ENCODE data around the gene NDUFB4. TPM values are rescaled to one million over a fixed set of nuclear protein-coding genes. Genes with fewer than 3 reads are reported as not detected.
A peak's percentile ranks its signal among the peaks of the same experiment; 100 is the strongest.

Gene NDUFB4
- total and polyA plus RNA-seq, 3 donors from 2014 or later, result 113 to 279 (median 117) TPM

DNA sequence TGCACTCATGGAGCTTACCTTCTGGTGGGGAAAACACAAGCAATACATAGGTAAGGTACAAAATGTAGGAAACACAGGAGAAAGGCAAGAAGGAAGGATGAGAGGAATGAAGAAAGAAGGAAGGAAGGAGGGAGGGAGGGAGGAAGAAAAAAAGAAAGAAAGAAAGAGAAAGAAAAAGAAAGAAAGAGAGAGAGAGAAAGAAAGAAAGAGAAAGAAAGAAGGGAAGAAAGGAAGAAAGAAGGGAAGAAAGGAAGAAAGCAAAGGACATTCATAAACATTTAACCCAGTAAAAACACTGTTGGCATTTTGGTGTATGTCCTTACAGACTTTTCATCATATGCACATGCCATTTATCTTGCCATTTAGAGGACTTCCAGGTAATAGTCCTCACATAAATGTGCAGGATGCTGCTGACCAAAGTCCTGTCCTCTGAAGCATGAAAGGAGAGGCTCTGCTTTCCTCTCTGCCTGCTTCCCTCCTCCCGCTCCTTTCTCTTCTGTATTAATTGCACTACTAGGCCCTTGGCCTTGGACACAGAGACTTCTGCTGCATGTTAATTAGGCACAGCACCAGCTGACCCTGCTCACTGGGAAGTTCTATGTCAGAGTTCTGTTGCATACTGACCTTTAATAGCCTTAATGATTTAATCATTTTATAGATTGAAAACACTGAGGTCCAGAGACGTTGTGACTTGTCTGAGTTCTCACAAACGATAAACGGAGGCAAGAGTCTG is 29.7 kb upstream of the NDUFB4 start:
- Histone ChIP-seq H3K27me3 (no peaks in the 10 kb centered on the region), H3K4me3 (no peak overlapping the region), H3K9me3 (no peaks in the 10 kb centered on the region), H3K27ac (peak overlapping the region in 1 of 2 donors; percentile 21), H3K4me1 (peaks cover 9% of the 10 kb centered on the region), H3K36me3 (ENCODE audit: low read depth, missing control alignments) (no peaks in the 10 kb centered on the region)
- intact Hi-C loops (cut with DNase I; ENCODE audit: low total_unique reads), result no loop called here
- DNase-seq, result no peak
- TF ChIP-seq, protein P1, sequence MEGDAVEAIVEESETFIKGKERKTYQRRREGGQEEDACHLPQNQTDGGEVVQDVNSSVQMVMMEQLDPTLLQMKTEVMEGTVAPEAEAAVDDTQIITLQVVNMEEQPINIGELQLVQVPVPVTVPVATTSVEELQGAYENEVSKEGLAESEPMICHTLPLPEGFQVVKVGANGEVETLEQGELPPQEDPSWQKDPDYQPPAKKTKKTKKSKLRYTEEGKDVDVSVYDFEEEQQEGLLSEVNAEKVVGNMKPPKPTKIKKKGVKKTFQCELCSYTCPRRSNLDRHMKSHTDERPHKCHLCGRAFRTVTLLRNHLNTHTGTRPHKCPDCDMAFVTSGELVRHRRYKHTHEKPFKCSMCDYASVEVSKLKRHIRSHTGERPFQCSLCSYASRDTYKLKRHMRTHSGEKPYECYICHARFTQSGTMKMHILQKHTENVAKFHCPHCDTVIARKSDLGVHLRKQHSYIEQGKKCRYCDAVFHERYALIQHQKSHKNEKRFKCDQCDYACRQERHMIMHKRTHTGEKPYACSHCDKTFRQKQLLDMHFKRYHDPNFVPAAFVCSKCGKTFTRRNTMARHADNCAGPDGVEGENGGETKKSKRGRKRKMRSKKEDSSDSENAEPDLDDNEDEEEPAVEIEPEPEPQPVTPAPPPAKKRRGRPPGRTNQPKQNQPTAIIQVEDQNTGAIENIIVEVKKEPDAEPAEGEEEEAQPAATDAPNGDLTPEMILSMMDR (IDR thresholded peaks at IDR 0.05), result no peak
- no peak for TF ChIP-seq POLR2A (IDR thresholded peaks at IDR 0.05)
- WGBS, 2 donors, result 30 to 38% methylated on average over 4 of the region's 4 CpGs

DNA sequence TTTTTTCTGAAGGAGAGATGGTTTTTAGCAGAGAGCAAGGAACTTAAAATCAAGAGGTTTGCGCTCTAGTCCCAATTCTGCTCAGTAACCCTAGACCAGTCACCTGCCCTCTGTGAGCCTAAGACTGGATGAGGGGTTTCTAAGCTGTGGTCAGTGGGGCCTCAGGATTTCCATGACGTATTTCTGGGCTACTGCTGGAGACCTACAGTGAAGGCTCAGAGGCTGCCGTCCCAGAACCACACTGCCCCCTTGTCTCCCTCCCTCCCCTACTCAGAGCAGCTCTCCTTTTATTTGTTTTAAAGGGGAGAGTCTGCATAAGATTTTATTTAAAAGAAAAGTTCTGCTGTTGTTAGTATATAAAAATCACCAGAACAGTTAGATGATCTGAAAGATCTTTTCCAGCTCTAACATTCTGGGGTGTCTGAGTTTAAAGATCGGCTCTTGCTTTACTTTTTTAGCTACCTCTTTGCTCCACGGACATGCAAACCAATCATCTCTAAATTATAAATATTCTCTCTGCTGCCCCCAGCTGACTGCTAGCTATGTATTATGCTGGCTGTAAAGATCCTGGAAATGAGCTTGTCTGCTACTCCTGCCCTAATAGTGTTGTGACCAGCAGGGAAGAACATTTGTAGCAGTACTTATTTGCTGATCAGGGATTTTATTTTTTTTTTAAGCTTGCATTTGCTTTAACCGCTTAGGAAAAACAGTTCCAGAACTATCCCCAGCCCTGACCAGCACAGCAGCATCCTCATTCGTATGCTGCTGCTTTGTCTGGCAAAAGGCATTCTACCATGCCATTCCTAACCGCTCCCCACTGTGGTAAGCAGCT is 28.6 kb upstream of the NDUFB4 start:
- H3K4me3 ChIP-seq, result no peak overlapping the region
- peak; percentile 56 for DNase-seq
- no peak for TF ChIP-seq POLR2A (IDR thresholded peaks at IDR 0.05)
- TF ChIP-seq, protein P1 (IDR thresholded peaks at IDR 0.05), result peak in 2 of 3 experiments; percentile 35 to 40
- no peaks in the 10 kb centered on the region for H3K9me3 ChIP-seq
- H3K36me3 ChIP-seq (ENCODE audit: low read depth, missing control alignments), result no peaks in the 10 kb centered on the region
- intact Hi-C loops (cut with DNase I; ENCODE audit: low total_unique reads), result no loop called here
- no peaks in the 10 kb centered on the region for H3K27me3 ChIP-seq
- peaks cover 9% of the 10 kb centered on the region for H3K4me1 ChIP-seq
- H3K27ac ChIP-seq, result peak overlapping the region in 1 of 2 donors; percentile 21
- WGBS, 2 donors, result 45 to 58% methylated on average over 8 of the region's 8 CpGs

DNA sequence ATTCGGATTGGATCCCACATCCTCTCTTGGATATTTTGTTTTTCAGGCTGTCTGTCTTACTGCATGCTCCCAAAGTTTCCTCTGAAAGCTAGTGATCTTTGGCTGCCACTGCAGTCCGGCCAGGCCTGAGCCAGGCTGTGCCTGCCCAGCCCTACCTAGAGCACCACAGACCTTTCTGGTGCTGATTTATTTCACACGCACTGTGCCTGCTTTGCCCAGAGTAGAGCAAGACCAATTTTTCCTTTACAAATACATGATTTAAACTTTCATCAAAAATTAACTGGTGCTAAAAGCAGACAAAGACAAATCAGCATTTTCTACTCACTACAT is 28.0 kb upstream of the NDUFB4 start:
- no peaks in the 10 kb centered on the region for H3K36me3 ChIP-seq (ENCODE audit: low read depth, missing control alignments)
- peaks cover 9% of the 10 kb centered on the region for H3K4me1 ChIP-seq
- no peak for DNase-seq
- TF ChIP-seq POLR2A (IDR thresholded peaks at IDR 0.05), result no peak
- TF ChIP-seq, protein P1 (IDR thresholded peaks at IDR 0.05), result no peak
- H3K4me3 ChIP-seq, result no peak overlapping the region
- no peaks in the 10 kb centered on the region for H3K27me3 ChIP-seq
- WGBS, 2 donors, result 67 to 81% methylated on average over 3 of the region's 3 CpGs
- intact Hi-C loops (cut with DNase I; ENCODE audit: low total_unique reads), result no loop called here
- H3K9me3 ChIP-seq, result no peaks in the 10 kb centered on the region
- H3K27ac ChIP-seq, result no peak overlapping the region

DNA sequence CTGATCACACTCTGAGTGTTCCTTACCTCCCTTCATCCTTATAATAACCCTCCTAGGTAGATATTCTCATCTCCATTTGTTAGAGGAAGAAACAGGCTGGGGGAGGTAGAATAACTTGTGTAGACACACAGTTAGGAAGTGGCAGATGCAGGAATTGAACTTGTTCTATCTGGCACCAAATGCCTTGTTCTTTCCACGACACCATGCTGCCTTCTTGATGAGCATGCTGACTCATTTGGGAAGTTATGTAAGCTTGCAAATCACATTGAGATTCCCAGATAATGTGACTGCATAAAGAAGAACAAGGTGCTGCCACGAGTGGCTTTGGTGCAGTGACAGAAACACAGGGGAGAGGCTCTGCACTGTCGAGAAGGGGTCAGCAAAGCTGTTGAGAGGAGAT is 27.5 kb upstream of the NDUFB4 start:
- intact Hi-C loops (cut with DNase I; ENCODE audit: low total_unique reads), result no loop called here
- WGBS, 2 donors, result 57 to 76% methylated on average over 3 of the region's 3 CpGs
- H3K4me1 ChIP-seq, result peaks cover 9% of the 10 kb centered on the region
- no peak overlapping the region for H3K27ac ChIP-seq
- no peak for DNase-seq
- TF ChIP-seq, protein P1 (IDR thresholded peaks at IDR 0.05), result no peak
- no peak for TF ChIP-seq POLR2A (IDR thresholded peaks at IDR 0.05)
- no peaks in the 10 kb centered on the region for H3K9me3 ChIP-seq
- no peak overlapping the region for H3K4me3 ChIP-seq
- no peaks in the 10 kb centered on the region for H3K36me3 ChIP-seq (ENCODE audit: low read depth, missing control alignments)
- no peaks in the 10 kb centered on the region for H3K27me3 ChIP-seq
